ENCODE measurements around the gene ASPG.

The ASPG gene

GRCh38 chr14:104105071-104105821 is 19.7 kb downstream of the ASPG start:
- no peak for DNase-seq (ENCODE audit: low read depth in 4 of 4, low spot score in 1 of 4)

DNA sequence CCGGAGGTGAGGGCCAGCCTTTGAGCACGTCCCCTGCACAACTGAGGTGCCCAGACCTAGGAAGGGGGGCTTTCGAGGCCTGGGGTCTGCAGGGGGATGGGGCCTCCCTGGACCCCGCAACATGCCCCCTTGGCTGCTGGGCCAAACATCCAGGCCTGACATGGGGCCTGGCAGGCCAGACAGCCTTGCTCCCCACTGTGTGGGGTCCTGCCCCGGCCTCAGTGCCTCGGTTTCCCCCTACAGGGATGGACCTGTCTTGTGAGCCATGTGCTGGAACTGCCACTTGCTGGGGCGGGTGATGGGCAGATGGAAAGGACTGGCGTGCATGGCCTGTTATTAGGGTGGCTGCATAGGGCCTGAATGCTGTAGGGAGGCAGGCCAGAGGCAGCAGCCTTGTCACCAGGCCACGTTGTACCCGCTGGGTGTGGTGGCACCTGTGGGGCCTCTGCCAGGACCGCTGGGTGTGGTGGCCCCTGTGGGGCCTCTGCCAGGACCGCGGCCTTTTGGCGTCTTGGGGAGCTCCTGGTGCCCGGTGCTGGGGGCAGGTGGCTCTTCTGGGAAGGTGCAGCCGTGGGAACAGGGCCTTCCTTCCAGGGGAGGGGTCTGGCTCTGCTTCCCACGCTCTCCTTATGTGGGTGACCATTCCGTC is 20.4 kb downstream of the ASPG start:
- DNase-seq (ENCODE audit: low read depth in 4 of 4, low spot score in 1 of 4): no peak

DNA sequence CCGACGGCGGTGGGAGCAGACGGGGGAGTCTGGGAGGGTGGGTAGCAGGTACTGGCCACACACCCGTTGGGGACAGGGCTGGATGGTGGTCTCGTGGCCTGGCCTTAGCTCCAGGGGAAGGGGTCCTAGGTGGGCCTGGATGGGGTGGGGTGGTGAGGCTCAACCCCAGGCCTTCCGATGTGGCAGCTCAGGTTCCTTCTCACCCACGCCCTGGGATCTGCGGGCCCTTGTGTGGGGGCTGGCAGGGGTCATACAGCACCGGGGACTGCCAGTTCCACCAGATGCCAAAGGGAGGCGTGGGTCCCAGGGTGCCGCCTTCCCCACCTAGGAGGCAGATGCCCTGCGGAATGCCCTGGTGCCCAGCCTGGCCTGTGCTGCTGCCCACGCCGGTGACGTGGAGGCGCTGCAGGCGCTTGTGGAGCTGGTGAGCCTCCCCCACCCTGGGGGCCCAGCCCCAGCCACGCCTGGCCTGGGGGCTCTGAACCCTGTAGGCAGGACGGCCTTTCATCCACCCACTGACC is 21.0 kb downstream of the ASPG start:
- DNase-seq (ENCODE audit: low read depth in 4 of 4, low spot score in 1 of 4): no peak

GRCh38 chr14:104107101-104107581 is 21.6 kb downstream of the ASPG start:
- no peak for DNase-seq (ENCODE audit: low read depth in 4 of 4, low spot score in 1 of 4)

GRCh38 chr14:104107611-104108569 is 22.4 kb downstream of the ASPG start:
- DNase-seq (ENCODE audit: low read depth in 4 of 4, low spot score in 1 of 4): no peak

DNA sequence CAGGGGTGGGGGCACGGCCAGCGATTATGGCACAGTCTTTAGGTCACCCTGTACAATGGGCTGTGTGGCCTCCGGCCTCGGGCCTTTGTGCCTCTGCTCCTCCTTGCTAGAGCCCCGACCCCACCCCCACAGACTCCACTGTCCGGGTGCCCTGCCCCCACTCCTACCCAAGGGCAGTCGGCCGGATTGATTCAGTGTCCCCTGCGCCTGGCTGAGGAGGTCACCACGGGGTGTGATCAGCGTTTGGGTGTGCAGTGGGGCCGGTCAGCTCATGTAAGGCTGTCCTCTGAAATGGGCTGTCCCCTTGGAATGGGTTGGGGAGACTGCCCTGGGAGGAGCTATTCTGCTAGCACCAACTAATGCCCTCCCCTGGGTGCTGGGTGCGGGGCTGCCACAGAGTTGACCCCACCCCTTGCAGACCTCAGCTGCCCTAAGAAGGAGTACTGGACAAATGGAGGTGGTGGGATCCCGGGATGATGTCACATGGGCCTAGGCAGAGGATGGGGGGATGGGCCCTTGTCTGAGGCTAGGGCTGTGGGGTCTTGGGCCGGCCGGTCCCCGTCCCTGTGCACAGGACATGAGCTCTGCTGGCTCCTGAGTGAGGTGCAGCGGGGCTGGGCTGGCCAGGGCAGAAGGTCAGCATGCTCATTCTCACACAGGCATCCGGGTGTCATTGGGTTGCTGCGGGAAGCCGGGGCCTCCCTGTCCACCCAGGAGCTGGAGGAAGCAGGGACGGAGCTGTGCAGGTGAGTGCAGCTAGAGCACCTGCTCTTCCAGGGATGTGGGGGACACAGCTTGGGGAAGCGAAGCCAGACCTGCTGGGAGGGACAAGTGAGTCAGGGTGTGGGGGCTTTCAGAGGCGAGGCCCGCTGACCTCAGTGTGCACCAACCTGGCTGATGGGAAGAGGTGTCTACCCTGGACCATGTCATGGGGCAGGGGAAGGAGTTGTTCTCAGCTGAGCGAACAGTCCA is 23.4 kb downstream of the ASPG start:
- no peak for DNase-seq (ENCODE audit: low read depth in 4 of 4, low spot score in 1 of 4)

GRCh38 chr14:104109731-104110361 is 24.3 kb downstream of the ASPG start:
- no peak for DNase-seq (ENCODE audit: low read depth in 4 of 4, low spot score in 1 of 4)

- no peak for DNase-seq (ENCODE audit: low read depth in 4 of 4, low spot score in 1 of 4)
Observed at GRCh38 chr14:104110491-104111209, 25.1 kb downstream of the ASPG start.

DNA sequence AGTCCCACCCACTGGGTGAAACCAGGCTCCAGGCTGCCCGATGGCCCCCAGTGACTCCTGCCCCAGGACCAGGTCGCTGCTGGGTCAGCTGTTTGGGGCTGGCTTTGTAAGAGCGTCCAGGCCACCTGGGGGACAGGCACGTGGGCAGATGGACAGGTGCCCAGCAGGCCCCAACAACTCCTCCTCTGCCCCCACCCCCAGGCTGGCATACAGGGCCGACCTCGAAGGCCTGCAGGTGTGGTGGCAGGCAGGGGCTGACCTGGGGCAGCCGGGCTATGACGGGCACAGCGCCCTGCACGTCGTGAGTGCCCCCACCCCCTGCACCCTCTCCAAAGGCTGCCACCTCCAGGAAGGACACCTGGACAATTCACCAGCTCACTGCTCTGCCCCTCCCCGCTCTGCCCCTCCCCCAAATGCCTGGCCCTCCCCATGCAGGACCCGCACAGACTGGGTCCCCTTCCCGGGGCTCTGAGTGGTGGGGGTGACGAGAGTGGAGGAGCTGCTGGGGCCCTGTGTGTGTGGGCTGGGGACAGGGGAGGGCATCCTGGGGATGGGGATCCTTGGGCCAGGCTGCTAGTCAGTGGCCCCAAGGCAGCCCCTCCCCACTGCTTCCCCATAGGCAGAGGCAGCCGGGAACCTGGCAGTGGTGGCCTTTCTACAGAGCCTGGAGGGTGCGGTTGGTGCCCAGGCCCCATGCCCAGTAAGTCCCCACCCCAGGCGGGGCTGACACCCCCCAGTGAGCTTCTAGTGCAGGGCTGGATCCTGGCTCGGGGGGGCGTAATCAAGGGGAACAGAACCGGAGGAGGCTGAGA is 26.0 kb downstream of the ASPG start:
- no peak for DNase-seq (ENCODE audit: low read depth in 4 of 4, low spot score in 1 of 4)

- DNase-seq (ENCODE audit: low read depth in 4 of 4, low spot score in 1 of 4): no peak
Observed at GRCh38 chr14:104112113-104112505, 26.6 kb downstream of the ASPG start.

DNA sequence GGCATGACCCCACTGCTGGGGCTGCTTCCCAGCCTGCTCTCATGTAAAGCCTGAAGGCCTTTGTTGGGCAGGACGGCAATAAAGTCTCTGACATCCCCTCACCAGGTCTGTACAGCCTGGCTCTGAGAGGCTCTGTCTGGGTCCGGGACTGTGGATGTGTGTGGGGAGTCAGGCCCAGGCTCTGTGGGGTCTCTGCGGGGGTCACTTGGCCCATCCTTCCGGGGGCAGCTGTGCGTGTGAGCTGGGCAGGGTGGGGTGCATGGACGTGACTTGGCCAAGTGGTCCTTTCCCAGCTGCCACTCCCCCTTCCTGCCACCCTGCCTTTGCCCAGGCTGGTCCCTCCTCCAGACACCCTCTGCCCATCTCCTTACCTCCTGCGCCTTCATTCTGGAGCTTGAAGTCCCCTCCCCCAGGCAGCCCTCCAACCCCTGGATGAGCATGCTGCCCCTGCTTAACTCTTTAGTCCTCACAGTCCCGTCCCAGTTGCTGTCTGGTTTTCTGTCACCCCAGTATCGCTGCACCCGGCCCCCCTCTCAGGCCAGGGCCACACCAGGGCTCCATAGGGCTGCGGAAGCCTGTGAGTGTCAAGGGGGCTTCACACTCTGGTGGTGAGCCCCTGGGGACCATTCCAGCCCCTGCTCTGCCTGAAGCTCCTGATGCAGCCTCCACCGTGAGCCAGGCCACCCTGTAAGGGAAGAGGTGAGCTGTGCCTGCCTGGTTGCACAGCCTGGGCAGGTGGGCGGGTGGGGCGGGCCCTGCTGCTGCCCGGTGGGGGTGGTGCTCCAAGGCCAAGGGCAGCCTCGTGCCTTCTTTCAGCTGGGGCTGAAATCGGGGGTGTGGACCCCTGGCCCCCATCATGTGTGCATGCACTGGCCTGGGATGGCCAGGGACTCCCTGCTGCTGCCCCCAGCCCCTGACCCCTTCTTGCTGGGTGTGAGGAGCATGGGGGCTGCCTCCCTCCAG is 27.4 kb downstream of the ASPG start:
- no peak for DNase-seq (ENCODE audit: low read depth in 4 of 4, low spot score in 1 of 4)

DNA sequence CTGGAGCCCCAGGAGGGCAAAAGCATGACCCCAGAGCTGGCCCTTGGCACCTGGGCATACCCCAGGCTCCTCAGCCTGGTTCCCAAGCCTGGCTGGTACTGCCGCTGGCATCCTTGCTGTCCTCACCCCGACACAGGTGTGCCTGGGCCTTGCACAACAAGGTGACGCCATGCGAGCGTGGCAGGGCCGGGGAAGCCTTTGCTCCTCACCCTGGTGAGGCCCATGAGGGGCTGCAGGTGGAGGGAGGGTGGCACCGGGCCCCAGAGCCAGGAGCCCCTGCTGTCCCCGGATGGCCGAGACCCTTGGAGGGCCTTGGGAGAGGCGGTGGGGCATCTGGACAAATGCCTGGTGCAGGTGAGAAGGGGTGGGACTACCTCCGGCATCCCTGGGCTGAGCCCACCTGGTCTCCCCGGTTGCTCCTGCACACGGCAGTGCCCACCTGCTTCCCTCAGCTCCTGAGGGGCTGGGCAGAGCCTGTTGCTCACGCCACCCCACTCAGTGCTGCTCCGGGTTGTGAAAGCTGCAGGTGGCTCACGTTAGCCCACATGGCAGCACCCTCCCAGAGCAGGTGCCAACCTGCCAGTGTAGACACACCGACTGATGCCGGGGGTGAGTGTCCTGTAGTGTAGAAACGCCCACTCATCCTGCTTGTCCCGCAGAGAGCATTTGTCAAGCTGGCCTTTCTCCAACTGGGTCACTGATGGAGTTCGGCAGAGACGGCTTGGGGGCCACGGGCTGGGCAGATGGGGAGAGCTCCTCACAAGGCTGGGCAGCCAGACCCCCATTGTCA is 28.3 kb downstream of the ASPG start:
- no peak for DNase-seq (ENCODE audit: low read depth in 4 of 4, low spot score in 1 of 4)

GRCh38 chr14:104114421-104115130 is 29.1 kb downstream of the ASPG start:
- no peak for DNase-seq (ENCODE audit: low read depth in 4 of 4, low spot score in 1 of 4)

- no peak for DNase-seq (ENCODE audit: low read depth in 4 of 4, low spot score in 1 of 4)
Observed at GRCh38 chr14:104115131-104115600, 29.7 kb downstream of the ASPG start.

- no peak for DNase-seq (ENCODE audit: low read depth in 4 of 4, low spot score in 1 of 4)
Observed at GRCh38 chr14:104115691-104116287, 30.3 kb downstream of the ASPG start.
